GM18502 (cell line): ENCODE data around the gene TMPRSS7.
A peak's percentile ranks its signal among the peaks of the same experiment; 100 is the strongest.
"Not testable (repeated sequence)": the region's sequence is repeated elsewhere in the genome, so short reads cannot be mapped to it uniquely, and the experiment has no call there.

ENCODE experiments used
- ATAC-seq: cut with Tn5 transposase; IDR thresholded peaks from one replicate; pipeline ENCODE4 v1.9.1; 2021; ENCODE audit warnings: mild to moderate bottlenecking; ENCODE audit not compliant: unreplicated experiment, poor library complexity

TMPRSS7 gene

DNA sequence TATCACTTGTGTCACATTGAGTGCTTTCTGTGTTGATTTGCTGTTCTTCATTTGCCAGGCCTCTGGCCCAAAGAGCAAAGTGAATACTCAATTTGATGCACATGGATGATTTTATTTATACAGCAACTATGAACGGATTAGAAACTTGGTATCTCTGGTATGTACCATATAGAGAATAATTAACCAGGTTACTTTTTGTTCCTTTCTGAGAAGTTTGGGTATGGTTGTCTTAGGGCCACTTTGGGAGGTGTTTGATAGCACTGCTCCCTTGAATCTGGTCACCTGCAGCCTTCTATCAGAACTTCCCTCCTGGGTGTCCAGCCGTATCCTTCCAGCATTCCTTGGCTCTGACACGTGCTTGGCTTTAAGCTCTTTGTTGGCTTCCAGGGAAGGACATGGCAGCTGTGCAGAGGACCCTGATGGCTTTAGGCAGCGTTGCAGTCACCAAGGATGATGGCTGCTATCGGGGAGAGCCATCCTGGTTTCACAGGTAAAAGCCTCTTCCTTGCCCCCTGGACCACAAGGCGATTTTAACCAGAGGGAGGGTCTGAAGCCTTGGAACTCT, 23.1 kb upstream of the TMPRSS7 start:
- ATAC-seq: no peak

- no peak for ATAC-seq
Measured at GRCh38 chr3:112012205-112012992, 22.1 kb upstream of the TMPRSS7 start.

DNA sequence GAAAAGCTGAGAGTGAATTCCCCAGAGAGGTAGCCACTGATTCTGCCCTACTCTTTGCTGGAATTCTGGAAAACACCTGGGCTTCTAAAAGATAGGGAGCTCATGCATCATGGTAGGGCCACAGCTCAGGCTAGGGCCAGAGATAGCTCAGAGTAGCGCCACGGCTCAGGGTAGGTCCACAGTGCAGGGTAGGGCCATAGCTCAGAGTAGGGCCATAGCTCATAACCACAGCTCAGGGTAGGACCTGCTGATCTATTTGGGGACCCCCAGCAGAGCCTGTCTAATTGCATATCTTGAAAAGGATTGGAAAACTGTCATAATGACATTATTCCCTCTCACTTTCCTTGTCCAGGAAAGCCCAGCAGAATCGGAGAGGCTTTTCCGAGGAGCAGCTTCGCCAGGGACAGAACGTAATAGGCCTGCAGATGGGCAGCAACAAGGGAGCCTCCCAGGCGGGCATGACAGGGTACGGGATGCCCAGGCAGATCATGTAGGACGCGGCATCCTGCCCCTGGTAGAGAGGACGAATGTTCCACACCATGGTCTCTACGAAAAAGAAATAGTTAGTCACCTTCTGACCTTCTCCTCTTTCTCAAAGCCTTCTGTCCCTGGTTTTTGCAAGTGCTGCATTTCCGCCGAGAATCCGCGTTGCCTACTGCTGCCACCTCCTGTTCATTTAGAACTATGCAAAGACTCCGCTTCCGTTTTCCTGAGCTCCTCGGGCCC, 21.3 kb upstream of the TMPRSS7 start:
- ATAC-seq: peak; percentile 93

DNA sequence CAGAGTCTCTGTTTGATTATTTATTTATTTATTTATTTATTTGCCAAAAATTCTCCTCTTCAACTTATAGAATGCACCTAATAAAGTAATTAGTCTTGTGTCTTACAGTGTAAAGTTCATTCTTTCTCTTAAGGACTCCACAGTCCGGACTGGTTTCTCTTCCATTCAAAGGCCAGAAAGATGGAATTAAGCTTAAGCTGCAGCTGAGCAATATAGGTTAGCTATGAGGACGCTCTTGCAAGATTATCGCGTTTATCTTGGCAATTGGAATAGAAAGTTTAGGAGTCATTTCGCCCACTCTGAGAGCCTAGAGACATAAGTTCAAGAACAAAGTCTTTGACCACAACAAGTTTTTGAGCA, 20.8 kb upstream of the TMPRSS7 start:
- ATAC-seq: peak; percentile 16

GRCh38 chr3:112017091-112017490, 17.4 kb upstream of the TMPRSS7 start:
- no peak for ATAC-seq

- ATAC-seq: no peak
Measured at GRCh38 chr3:112018712-112019111, 15.8 kb upstream of the TMPRSS7 start.

- no peak for ATAC-seq
Measured at GRCh38 chr3:112019716-112020115, 14.8 kb upstream of the TMPRSS7 start.

DNA sequence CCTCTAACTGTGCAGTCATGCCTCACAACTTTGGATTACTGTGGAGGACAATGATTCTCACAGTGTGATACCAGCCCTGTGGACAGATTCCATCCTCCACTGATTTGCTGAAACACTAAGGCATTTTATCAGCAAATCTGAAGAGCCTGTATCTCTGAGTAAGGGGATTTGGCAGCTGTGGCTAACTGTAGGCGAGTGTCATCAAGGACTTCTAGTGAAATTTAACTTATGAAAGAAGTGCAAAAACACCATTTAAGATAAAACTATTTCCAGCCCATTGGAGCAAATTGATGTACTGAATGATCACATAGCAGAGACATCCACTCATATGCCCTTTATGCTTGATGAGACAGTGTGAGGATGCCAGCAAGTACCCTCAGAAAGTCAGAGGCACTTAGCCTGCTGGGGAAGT, 13.9 kb upstream of the TMPRSS7 start:
- ATAC-seq: no peak

DNA sequence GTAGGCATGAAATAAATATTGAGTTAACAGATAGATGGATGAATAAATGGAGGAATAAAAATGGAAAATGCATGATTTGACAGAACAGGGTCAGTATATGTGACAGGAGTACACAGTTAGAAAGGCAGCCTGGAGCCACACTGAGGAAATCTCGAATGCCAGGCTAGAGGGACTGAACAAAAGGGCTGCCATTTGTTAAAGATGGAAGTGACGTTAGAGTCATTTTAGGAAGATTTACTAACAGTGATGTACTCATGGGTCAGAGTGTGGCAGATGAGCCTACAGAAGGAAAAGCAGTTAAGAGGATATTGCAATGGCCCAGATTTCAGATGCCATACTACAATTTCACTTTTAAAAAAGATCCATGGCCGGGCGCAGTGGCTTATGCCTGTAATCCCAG, 7.4 kb upstream of the TMPRSS7 start:
- ATAC-seq: no peak

DNA sequence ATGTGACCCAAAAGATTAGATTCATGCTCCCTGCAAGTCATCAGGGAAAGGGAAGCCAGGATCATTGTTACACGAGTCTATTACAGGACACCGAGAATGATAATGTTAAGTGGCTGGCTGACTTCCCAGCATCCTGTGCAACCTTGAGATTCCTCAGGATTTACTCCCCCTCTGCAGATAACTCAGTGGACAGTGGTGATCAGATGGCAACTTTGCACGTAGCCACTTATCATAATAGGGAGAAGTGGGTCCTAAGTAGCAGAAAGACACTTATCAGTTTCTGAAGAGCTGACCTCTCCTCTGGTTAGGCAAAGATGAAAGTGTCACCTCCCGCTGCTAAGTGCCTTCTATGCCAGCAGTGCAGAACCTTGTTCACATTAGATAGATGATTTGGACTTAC, 6.7 kb upstream of the TMPRSS7 start:
- ATAC-seq: no peak

DNA sequence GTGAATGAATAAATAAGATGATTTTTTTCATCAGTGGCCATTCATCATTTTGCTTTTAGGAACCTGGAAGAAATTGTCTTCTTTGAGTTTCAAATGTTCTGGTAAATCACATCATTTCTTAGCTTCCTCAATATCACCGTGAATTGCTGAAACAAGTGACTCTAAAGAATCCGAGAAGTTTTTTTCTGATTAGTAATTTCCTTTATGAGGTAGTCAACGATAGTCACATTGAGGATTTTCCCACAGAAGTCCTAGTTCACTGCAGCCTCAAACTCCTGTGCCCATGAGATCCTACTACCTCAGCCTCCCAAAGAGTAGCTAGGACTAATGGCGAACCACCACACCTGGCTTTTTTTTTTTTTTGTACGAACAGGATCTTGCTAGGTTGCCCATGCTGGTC, 3.6 kb upstream of the TMPRSS7 start:
- no peak for ATAC-seq

GRCh38 chr3:112032098-112032731, 2.3 kb upstream of the TMPRSS7 start:
- ATAC-seq: no peak

GRCh38 chr3:112035241-112035640, 705 bp downstream of the TMPRSS7 start:
- ATAC-seq: no peak

- ATAC-seq: not testable (repeated sequence)
Measured at GRCh38 chr3:112037194-112037593, 2.7 kb downstream of the TMPRSS7 start.

DNA sequence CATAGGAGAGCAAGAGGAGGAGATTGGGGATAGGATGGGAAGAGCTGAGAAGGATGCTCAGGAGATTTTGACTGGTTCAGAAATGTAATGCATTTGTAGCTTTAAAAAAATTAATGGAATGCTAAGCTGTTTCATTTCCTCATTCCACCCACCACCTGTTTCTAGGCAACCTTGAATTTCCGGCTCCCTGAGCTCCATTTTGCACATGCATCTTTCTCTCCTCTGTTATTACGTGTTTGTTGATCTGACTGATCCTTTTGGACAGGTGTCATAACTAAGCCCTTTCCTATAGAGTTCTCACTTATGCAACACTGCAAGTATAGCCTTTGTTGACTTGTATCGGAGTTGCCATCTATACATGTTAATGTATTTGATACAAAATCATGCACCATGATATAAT, 4.3 kb downstream of the TMPRSS7 start:
- peak; percentile 53 for ATAC-seq

- ATAC-seq: no peak
Measured at GRCh38 chr3:112041321-112041720, 6.8 kb downstream of the TMPRSS7 start.

GRCh38 chr3:112042842-112043280, 8.3 kb downstream of the TMPRSS7 start:
- ATAC-seq: no peak

DNA sequence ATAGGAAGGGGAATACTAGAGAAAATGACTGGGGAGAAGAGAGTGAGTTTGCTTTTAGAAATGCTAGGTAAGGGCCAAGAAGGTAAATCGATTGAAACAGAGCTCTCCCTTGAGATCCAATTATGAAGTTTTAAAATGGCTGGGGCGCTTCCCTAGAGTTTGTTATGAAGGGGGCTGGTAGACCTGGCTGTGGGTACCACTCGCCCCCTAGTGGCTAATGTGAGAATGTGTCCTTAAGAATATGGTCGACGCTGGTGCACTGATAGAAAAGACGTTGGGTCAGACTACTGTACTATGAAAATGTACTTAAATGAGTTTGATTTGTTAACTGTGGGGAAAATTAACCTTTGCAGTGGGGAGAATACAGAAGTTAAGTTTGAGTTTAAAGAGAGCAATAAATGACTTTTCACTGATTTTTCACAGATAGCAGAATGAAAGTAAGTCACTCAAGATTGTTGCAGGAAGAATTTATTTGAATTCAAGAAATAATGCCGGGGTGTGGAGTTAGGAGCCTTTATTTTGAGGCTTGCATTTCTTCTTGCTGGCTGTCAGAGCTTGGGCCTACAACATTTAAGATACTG, 9.2 kb downstream of the TMPRSS7 start:
- ATAC-seq: peak; percentile 94

DNA sequence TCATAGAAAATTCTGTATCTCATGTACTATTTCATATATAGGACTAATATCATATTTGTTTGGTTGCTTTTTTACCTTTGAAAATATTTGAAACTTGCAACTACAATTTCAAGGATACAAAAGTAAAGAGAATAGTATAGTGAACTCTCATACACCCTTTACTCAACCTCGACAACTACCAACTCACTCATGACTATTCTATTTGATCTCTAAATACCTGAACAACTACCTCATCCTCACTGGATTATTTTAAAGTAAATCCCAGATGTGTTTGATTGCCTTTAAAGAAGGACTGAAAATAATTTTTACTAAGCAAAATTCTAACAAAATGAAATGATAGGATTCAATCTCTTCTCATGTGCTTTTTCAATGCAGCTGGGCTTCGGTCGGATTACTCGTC, 12.1 kb downstream of the TMPRSS7 start:
- no peak for ATAC-seq

- ATAC-seq: peak; percentile 51
Measured at GRCh38 chr3:112047264-112047663, 12.7 kb downstream of the TMPRSS7 start.

DNA sequence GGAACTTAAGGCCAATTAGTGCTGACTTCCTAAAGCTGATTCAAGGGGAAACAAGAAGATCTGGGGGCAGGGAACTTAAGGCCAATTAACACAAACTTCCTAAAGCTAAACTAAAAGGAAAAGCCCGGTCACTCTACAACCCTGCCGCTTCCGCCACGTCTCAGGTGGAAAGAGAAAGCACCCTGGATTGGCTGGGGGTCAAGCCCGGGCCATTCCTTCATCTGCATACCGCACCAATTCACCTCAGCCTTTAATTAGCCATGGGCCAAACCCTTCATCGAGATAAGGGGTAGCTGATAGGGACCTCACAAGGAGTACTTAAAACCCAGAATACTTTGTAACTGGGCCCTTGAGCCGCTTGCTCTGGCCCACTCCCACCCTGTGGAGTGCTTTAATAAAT, 14.4 kb downstream of the TMPRSS7 start:
- ATAC-seq: no peak
